SK-N-SH (cell line): Measurements from ENCODE around the gene MRPS22. TPM values are rescaled to one million over a fixed set of nuclear protein-coding genes. Genes with fewer than 3 reads are reported as not detected.
A peak's percentile ranks its signal among the peaks of the same experiment; 100 is the strongest.

Experiments
- CTCF ChIA-PET: fragments of 300-600, 350-600 bp; formaldehyde crosslinking; extraction: SDS; loops from one replicate; lab custom pipeline; 2021; lab: Yijun Ruan, JAX
- POLR2A ChIA-PET: fragments of 350-600 bp; sonication (Branson Sonifier 250); formaldehyde crosslinking; extraction: SDS; loops from one replicate; lab custom pipeline; 2020; ENCODE audit warnings: antibody characterized with exemption, inconsistent platforms; lab: Yijun Ruan, JAX
- DNase-seq: peaks from one replicate; pipeline ENCODE4 v3.0.0; 2012
- H2AFZ ChIP-seq: fragments of 200-600 bp; sonication (generic); 2 replicates; pipeline ENCODE4 v1.8.1; 2016; ENCODE audit warnings: antibody characterized with exemption, mild to moderate bottlenecking, low read depth
- H3F3A ChIP-seq: fragments of 200-600 bp; sonication (generic); replicated peaks from 2 replicates; pipeline ENCODE3; 2016; ENCODE audit warnings: antibody characterized with exemption, mild to moderate bottlenecking; ENCODE audit not compliant: insufficient read depth
- H3K27ac ChIP-seq, 2 experiments: fragments of 200-500 bp in 1 of 2; fragments of 200-600 bp in 1 of 2; sonication (Bioruptor generic) in 1 of 2; sonication (generic), shearing (Covaris generic) in 1 of 2; 2 replicates each; pipeline versions ENCODE4 v1.5.1 to v1.6.1; 2014 to 2016; ENCODE audit warnings: low read depth in 2 of 2, inconsistent platforms in 1 of 2, low read length in 1 of 2, mild to moderate bottlenecking in 1 of 2, mixed read lengths in 1 of 2
- H3K27me3 ChIP-seq: fragments of 200-600 bp; sonication (generic), shearing (Covaris generic); 2 replicates; pipeline ENCODE4 v1.6.1; 2016; ENCODE audit warnings: mixed run types; ENCODE audit not compliant: insufficient read depth
- H3K36me3 ChIP-seq, 2 experiments: fragments of 200-500 bp in 1 of 2; fragments of 200-600 bp in 1 of 2; sonication (Bioruptor generic) in 1 of 2; sonication (generic) in 1 of 2; replicated peaks in 1 of 2; 2 replicates each; pipeline versions ENCODE3 to v1.5.1; 2014 to 2016; ENCODE audit warnings: low read length in 1 of 2, mild to moderate bottlenecking in 1 of 2; ENCODE audit not compliant: insufficient read depth in 2 of 2, control insufficient read depth in 1 of 2
- H3K4me1 ChIP-seq, 2 experiments: fragments of 200-500 bp in 1 of 2; fragments of 200-600 bp in 1 of 2; sonication (Bioruptor generic) in 1 of 2; sonication (generic), shearing (Covaris generic) in 1 of 2; 2 replicates each; pipeline versions ENCODE4 v1.5.1 to v1.6.1; 2014 to 2016; ENCODE audit warnings: low read depth in 1 of 2, low read length in 1 of 2, mixed run types in 1 of 2; ENCODE audit not compliant: insufficient read depth in 2 of 2, control insufficient read depth in 1 of 2
- H3K4me2 ChIP-seq: fragments of 200-600 bp; sonication (generic), shearing (Covaris generic); 2 replicates; pipeline ENCODE4 v1.6.1; 2017; ENCODE audit warnings: mixed run types
- H3K4me3 ChIP-seq, 2 experiments: fragments of 200-500 bp in 1 of 2; fragments of 200-600 bp in 1 of 2; sonication (Bioruptor generic) in 1 of 2; sonication (generic), shearing (Covaris generic) in 1 of 2; 2 replicates each; pipeline versions ENCODE4 v1.5.1 to v1.8.1; 2014 to 2016; ENCODE audit warnings: low read depth in 2 of 2, inconsistent platforms in 1 of 2, low read length in 1 of 2, mild to moderate bottlenecking in 1 of 2, mixed read lengths in 1 of 2, moderate library complexity in 1 of 2
- H3K79me2 ChIP-seq: fragments of 200-600 bp; sonication (generic); 2 replicates; pipeline ENCODE4 v1.8.1; 2017; ENCODE audit warnings: mild to moderate bottlenecking; ENCODE audit not compliant: insufficient read depth
- H3K9ac ChIP-seq: fragments of 200-600 bp; sonication (generic); 2 replicates; pipeline ENCODE4 v1.6.1; 2017; ENCODE audit warnings: mixed run types
- H3K9me2 ChIP-seq: fragments of 200-600 bp; sonication (generic); 2 replicates; pipeline ENCODE4 v1.6.1; 2017; ENCODE audit warnings: mixed run types
- H3K9me3 ChIP-seq: fragments of 200-600 bp; sonication (generic); 2 replicates; pipeline ENCODE4 v1.6.1; 2017; ENCODE audit warnings: mixed run types, mild to moderate bottlenecking, moderate library complexity
- H4K20me1 ChIP-seq: fragments of 200-600 bp; sonication (generic); 2 replicates; pipeline ENCODE4 v1.6.1; 2017; ENCODE audit warnings: mild to moderate bottlenecking, mixed run types; ENCODE audit not compliant: insufficient read depth
- CHD2 ChIP-seq: fragments of 150-350 bp; IDR thresholded peaks from 2 replicates; pipeline ENCODE4 v1.6.1; 2018; ENCODE audit warnings: low read length; ENCODE audit not compliant: partially characterized antibody
- ELF1 ChIP-seq: IDR thresholded peaks from 2 replicates; pipeline ENCODE4 v1.4.0; 2012
- EP300 ChIP-seq, 2 experiments: IDR thresholded peaks; 2 replicates each; pipeline versions ENCODE4 v1.4.0 to v1.6.1; 2012; ENCODE audit warnings: borderline replicate concordance in 1 of 2, low read depth in 1 of 2, low read length in 1 of 2
- EZH2phosphoT487 ChIP-seq: fragments of 200-600 bp; sonication (generic); IDR thresholded peaks from 2 replicates; pipeline ENCODE4 v1.6.1; 2017; ENCODE audit warnings: low read depth, mixed run types, mild to moderate bottlenecking, antibody characterized with exemption, moderate library complexity, borderline replicate concordance
- FOXJ3 ChIP-seq: sonication (generic); formaldehyde crosslinking; IDR thresholded peaks from 2 replicates; pipeline ENCODE4 v1.5.1; 2020; ENCODE audit warnings: mild to moderate bottlenecking, missing genetic modification reagents
- FOXM1 ChIP-seq: IDR thresholded peaks from 2 replicates; pipeline ENCODE4 v1.4.0; 2012; ENCODE audit warnings: low read depth, mild to moderate bottlenecking
- GABPA ChIP-seq: IDR thresholded peaks from 2 replicates; pipeline ENCODE4 v1.4.0; 2012; ENCODE audit warnings: low read depth, mild to moderate bottlenecking
- GATA2 ChIP-seq: sonication (generic); formaldehyde crosslinking; IDR thresholded peaks from 2 replicates; pipeline ENCODE4 v1.5.0; 2020; ENCODE audit warnings: mild to moderate bottlenecking, missing genetic modification reagents
- JUND ChIP-seq: IDR thresholded peaks from 2 replicates; pipeline ENCODE4 v1.4.0; 2012
- MEF2A ChIP-seq: IDR thresholded peaks from 2 replicates; pipeline ENCODE4 v1.4.0; 2012; ENCODE audit warnings: low read depth, borderline replicate concordance
- NFIC ChIP-seq: IDR thresholded peaks from 2 replicates; pipeline ENCODE4 v1.4.0; 2012; ENCODE audit warnings: borderline replicate concordance
- POLR2AphosphoS5 ChIP-seq: IDR thresholded peaks from 2 replicates; pipeline ENCODE4 v1.6.1; 2012; ENCODE audit warnings: low read depth, low read length
- RAD21 ChIP-seq: IDR thresholded peaks from 2 replicates; pipeline ENCODE4 v1.6.1; 2012; ENCODE audit warnings: mild to moderate bottlenecking, low read length
- RCOR1 ChIP-seq: fragments of 150-350 bp; IDR thresholded peaks from 2 replicates; pipeline ENCODE4 v1.6.1; 2017; ENCODE audit warnings: antibody characterized with exemption, low read length
- TAF1 ChIP-seq: IDR thresholded peaks from 2 replicates; pipeline ENCODE4 v1.6.1; 2012; ENCODE audit warnings: low read depth, mild to moderate bottlenecking, low read length, moderate library complexity, borderline replicate concordance
- YY1 ChIP-seq: IDR thresholded peaks from 2 replicates; pipeline ENCODE4 v1.4.0; 2012; ENCODE audit warnings: low read depth, mild to moderate bottlenecking
- WGBS: methylation state at CpG from one replicate; pipeline ENCODE4 v1.1.6; 2017; ENCODE audit warnings: low lambda C conversion rate; 5-methylcytosine and 5-hydroxymethylcytosine counted together
- polyA plus RNA-seq, 3 experiments: library from polyadenylated mRNA; depleted of rRNA; stranded (reverse); fragments of >200 nt; gene quantifications; 2 replicates each; pipeline ENCODE4 v1.2.3, GENCODE V29; 2012
- TF ChIP-seq, protein P1 (sequence below): IDR thresholded peaks from 2 replicates; pipeline ENCODE4; 2012
- TF ChIP-seq, protein P2 (sequence below): IDR thresholded peaks from 2 replicates; pipeline ENCODE4 v1.6.1; 2012; ENCODE audit warnings: mild to moderate bottlenecking, low read depth, low read length, moderate library complexity
- TF ChIP-seq, protein P3 (sequence below): fragments of 150-350 bp; IDR thresholded peaks from 2 replicates; pipeline ENCODE4 v1.6.1; 2017; ENCODE audit warnings: antibody characterized with exemption, low read length, low read depth, borderline replicate concordance
- TF ChIP-seq, protein P4 (sequence below): fragments of 150-350 bp; IDR thresholded peaks from 2 replicates; pipeline ENCODE4 v1.6.1; 2016; ENCODE audit warnings: mild to moderate bottlenecking, low read depth, low read length

Gene MRPS22
- polyA plus RNA-seq, 1 of the 3 experiments (the other 2 are of a cell fraction), result 50.6 TPM

DNA sequence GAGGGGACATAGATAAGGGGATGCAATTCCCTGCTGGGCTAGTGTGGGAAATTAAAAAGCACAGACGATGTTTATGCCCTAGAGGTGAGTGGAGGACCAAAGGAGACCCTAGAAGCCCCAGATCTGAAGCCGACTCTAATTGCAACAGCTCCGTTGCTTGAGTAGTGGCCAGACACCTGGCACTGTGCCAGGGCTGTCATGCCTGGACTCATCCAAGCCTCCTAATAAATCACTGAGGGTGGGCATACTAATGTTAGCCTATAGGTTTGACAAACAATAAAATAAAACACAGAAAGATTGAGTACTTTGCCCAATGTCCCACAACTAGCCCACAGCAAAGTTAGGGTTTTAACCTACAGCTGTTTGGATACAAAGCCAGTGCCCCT, 25.4 kb upstream of the MRPS22 start:
- H2AFZ ChIP-seq, result no peak overlapping the region
- H3K27me3 ChIP-seq, result no peaks in the 10 kb centered on the region
- H3K36me3 ChIP-seq, result no peaks in the 10 kb centered on the region
- POLR2A ChIA-PET, result interaction anchor here (0.6 kb wide), 2 partner anchors 324 to 400 kb away, joined by 3 read pairs; no protein-coding TSS in a partner anchor
- TF ChIP-seq, protein P1, sequence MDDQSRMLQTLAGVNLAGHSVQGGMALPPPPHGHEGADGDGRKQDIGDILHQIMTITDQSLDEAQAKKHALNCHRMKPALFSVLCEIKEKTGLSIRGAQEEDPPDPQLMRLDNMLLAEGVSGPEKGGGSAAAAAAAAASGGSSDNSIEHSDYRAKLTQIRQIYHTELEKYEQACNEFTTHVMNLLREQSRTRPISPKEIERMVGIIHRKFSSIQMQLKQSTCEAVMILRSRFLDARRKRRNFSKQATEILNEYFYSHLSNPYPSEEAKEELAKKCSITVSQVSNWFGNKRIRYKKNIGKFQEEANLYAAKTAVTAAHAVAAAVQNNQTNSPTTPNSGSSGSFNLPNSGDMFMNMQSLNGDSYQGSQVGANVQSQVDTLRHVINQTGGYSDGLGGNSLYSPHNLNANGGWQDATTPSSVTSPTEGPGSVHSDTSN, result peak; percentile 30
- TF ChIP-seq GABPA (no peak), NFIC (peak; percentile 78), GATA2 (CRISPR knock-in tag) (peak; percentile 35; the same call in 1 of the 2 replicates)
- TF ChIP-seq, all 33 proteins: peak for 3
- 20% methylated on average over 3 of the region's 3 CpGs for WGBS
- DNase-seq, result peak; percentile 60
- Histone ChIP-seq H3K9ac (no peak overlapping the region), H3F3A (no peaks in the 10 kb centered on the region), H3K4me3 (no peak overlapping the region), H3K9me3 (no peaks in the 10 kb centered on the region), H3K27ac (no peak overlapping the region), H3K4me2 (no peak overlapping the region), H4K20me1 (no peaks in the 10 kb centered on the region), H3K79me2 (no peaks in the 10 kb centered on the region), H3K4me1 (peaks cover under 1 to 13% of the 10 kb centered on the region in 2 experiments; a peak in 2 of 4 replicates), H3K9me2 (no peaks in the 10 kb centered on the region)
- CTCF ChIA-PET, result interaction anchor here (1.1 to 8.6 kb wide), 14 partner anchors 8 to 395 kb away, joined by 3 to 83 read pairs (median 7); no protein-coding TSS in a partner anchor

DNA sequence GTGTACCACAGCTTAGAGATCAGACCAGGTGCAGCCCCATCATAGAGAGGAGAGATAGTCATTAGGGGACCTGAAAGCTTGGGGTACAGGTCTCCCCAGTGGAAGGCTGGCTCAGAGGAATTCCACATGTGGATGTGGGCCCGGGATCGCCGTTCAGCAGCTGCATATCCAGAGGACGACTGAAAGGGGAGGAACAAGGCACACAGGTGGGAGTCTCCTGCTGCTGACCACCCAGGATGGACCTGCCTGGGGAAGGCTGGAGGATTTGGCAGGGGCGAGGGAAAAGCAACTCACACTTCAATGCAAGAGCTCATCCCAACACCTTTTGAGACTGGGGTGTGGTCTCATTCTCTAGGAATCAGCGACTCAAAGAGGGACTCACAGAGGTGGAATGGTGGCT, 25.0 kb upstream of the MRPS22 start:
- no peak for DNase-seq
- CTCF ChIA-PET, result interaction anchor here (0.9 to 8.6 kb wide), 17 partner anchors 8 to 395 kb away, joined by 3 to 83 read pairs (median 6); no protein-coding TSS in a partner anchor
- no peaks in the 10 kb centered on the region for H3K79me2 ChIP-seq
- no peaks in the 10 kb centered on the region for H3K36me3 ChIP-seq
- H3K9me2 ChIP-seq, result no peaks in the 10 kb centered on the region
- H3K27me3 ChIP-seq, result no peaks in the 10 kb centered on the region
- no peak overlapping the region for H2AFZ ChIP-seq
- POLR2A ChIA-PET, result interaction anchor here (0.6 to 0.7 kb wide), 2 partner anchors 15 to 325 kb away, joined by 3 read pairs; no protein-coding TSS in a partner anchor
- H3K9ac ChIP-seq, result no peak overlapping the region
- TF ChIP-seq, protein P2, sequence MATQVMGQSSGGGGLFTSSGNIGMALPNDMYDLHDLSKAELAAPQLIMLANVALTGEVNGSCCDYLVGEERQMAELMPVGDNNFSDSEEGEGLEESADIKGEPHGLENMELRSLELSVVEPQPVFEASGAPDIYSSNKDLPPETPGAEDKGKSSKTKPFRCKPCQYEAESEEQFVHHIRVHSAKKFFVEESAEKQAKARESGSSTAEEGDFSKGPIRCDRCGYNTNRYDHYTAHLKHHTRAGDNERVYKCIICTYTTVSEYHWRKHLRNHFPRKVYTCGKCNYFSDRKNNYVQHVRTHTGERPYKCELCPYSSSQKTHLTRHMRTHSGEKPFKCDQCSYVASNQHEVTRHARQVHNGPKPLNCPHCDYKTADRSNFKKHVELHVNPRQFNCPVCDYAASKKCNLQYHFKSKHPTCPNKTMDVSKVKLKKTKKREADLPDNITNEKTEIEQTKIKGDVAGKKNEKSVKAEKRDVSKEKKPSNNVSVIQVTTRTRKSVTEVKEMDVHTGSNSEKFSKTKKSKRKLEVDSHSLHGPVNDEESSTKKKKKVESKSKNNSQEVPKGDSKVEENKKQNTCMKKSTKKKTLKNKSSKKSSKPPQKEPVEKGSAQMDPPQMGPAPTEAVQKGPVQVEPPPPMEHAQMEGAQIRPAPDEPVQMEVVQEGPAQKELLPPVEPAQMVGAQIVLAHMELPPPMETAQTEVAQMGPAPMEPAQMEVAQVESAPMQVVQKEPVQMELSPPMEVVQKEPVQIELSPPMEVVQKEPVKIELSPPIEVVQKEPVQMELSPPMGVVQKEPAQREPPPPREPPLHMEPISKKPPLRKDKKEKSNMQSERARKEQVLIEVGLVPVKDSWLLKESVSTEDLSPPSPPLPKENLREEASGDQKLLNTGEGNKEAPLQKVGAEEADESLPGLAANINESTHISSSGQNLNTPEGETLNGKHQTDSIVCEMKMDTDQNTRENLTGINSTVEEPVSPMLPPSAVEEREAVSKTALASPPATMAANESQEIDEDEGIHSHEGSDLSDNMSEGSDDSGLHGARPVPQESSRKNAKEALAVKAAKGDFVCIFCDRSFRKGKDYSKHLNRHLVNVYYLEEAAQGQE, result no peak
- TF ChIP-seq EP300 (IDR thresholded peaks at IDR 0.05; ENCODE audit: borderline replicate concordance in 1 of 2, low read depth in 1 of 2, low read length in 1 of 2), result no peak
- TF ChIP-seq EZH2phosphoT487, result no peak
- TF ChIP-seq, protein P3, sequence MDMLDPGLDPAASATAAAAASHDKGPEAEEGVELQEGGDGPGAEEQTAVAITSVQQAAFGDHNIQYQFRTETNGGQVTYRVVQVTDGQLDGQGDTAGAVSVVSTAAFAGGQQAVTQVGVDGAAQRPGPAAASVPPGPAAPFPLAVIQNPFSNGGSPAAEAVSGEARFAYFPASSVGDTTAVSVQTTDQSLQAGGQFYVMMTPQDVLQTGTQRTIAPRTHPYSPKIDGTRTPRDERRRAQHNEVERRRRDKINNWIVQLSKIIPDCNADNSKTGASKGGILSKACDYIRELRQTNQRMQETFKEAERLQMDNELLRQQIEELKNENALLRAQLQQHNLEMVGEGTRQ, result no peak
- no peak for TF ChIP-seq CHD2
- TF ChIP-seq GABPA, result no peak
- no peak for TF ChIP-seq ELF1
- TF ChIP-seq, protein P4, sequence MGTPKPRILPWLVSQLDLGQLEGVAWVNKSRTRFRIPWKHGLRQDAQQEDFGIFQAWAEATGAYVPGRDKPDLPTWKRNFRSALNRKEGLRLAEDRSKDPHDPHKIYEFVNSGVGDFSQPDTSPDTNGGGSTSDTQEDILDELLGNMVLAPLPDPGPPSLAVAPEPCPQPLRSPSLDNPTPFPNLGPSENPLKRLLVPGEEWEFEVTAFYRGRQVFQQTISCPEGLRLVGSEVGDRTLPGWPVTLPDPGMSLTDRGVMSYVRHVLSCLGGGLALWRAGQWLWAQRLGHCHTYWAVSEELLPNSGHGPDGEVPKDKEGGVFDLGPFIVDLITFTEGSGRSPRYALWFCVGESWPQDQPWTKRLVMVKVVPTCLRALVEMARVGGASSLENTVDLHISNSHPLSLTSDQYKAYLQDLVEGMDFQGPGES, result no peak
- TF ChIP-seq POLR2AphosphoS5, result no peak
- no peak for TF ChIP-seq YY1
- no peak for TF ChIP-seq MEF2A
- TF ChIP-seq TAF1, result no peak
- TF ChIP-seq JUND, result no peak
- TF ChIP-seq FOXM1, result no peak
- no peak for TF ChIP-seq RCOR1
- TF ChIP-seq RAD21, result no peak
- no peak for TF ChIP-seq FOXJ3 (CRISPR knock-in tag)
- H3K4me3 ChIP-seq, result no peak overlapping the region
- no peaks in the 10 kb centered on the region for H4K20me1 ChIP-seq
- H3K27ac ChIP-seq, result no peak overlapping the region
- peaks cover 0 to 13% of the 10 kb centered on the region in 2 experiments; a peak in 1 of 4 replicates for H3K4me1 ChIP-seq
- 94% methylated on average over 6 of the region's 6 CpGs for WGBS
- no peaks in the 10 kb centered on the region for H3K9me3 ChIP-seq
- H3K4me2 ChIP-seq, result no peak overlapping the region
- no peaks in the 10 kb centered on the region for H3F3A ChIP-seq
